Measurements from ENCODE around the gene PLPP1.

GRCh38 chr5:55510523-55510880, 24.3 kb downstream of the PLPP1 start:
- TF ChIP-seq U2AF2 (IDR thresholded peaks at IDR 0.05; ENCODE audit: low read depth, low read length) (no peak), SP4 (CRISPR knock-in tag; IDR thresholded peaks at IDR 0.05) (no peak), EZH2 (conservative IDR thresholded peaks at IDR 0.05; ENCODE audit: low read depth, low read length) (no peak), HDAC1 (CRISPR knock-in tag; IDR thresholded peaks at IDR 0.05) (no peak), GABPA (IDR thresholded peaks at IDR 0.05; ENCODE audit: low read depth, low read length) (no peak), GABPA (CRISPR knock-in tag; IDR thresholded peaks at IDR 0.05; ENCODE audit: low read depth) (no peak), KAT7 (CRISPR knock-in tag; IDR thresholded peaks at IDR 0.05; ENCODE audit: borderline replicate concordance) (no peak), PAX8 (CRISPR knock-in tag; IDR thresholded peaks at IDR 0.05; ENCODE audit: borderline replicate concordance) (no peak), ATM (IDR thresholded peaks at IDR 0.05; ENCODE audit: borderline replicate concordance) (no peak), FOXM1 (CRISPR knock-in tag; IDR thresholded peaks at IDR 0.05) (no peak), KDM1A (CRISPR knock-in tag; IDR thresholded peaks at IDR 0.05) (no peak), IKZF1 (IDR thresholded peaks at IDR 0.05) (no peak)
- TF ChIP-seq, protein P1, sequence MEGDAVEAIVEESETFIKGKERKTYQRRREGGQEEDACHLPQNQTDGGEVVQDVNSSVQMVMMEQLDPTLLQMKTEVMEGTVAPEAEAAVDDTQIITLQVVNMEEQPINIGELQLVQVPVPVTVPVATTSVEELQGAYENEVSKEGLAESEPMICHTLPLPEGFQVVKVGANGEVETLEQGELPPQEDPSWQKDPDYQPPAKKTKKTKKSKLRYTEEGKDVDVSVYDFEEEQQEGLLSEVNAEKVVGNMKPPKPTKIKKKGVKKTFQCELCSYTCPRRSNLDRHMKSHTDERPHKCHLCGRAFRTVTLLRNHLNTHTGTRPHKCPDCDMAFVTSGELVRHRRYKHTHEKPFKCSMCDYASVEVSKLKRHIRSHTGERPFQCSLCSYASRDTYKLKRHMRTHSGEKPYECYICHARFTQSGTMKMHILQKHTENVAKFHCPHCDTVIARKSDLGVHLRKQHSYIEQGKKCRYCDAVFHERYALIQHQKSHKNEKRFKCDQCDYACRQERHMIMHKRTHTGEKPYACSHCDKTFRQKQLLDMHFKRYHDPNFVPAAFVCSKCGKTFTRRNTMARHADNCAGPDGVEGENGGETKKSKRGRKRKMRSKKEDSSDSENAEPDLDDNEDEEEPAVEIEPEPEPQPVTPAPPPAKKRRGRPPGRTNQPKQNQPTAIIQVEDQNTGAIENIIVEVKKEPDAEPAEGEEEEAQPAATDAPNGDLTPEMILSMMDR (CRISPR knock-in tag; IDR thresholded peaks at IDR 0.05) = no peak

Measured in HepG2 (cell line).